Measurements from ENCODE around the gene CPLANE2. TPM values are rescaled to one million over a fixed set of nuclear protein-coding genes. Genes with fewer than 3 reads are reported as not detected.

Gene CPLANE2
- total and polyA plus RNA-seq, 2 of the 4 experiments (the other 2 are of a cell fraction): 3.2 to 5.8 TPM

DNA sequence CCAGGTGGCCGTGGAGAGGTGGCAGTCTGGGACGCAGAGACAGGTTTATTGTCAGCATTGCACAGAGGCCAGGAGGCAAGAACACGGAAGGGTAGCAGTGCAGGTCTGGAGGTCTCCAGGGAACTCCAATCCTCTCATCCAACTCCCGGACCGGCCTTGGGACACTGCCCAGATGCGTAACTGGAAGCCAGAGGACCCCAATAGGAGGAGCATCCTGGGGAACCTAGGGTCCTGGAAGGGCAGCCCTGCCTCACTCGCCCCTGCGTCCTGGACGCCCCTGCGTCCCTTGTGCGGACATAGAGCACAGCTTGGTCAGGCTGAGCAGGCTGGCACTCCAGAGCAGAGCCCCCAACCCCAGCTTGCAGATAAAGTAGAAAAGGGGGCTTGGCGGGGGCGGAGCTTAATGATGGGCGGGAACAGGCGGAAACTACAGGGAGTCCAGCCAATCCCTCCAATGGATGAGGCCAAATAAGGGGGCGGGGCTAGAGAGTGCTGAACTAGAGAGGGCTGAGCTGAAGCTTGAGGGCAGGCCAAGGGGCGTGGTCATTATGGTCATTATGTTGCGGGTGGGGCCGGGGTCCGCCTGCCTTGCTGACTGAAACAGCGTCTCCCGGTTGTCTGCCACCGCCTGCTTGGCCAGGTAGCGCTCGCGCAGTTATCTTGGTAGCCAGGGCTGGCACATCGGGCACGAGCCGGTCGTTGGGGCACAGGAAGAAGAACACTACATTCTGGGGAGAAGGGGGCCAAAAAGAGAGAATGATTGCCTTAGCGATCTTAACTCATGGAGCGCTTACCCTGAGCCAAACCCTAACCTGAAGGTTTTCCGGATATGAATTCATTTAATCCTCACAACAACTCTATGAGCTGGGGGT, 20.9 kb downstream of the CPLANE2 start:
- peak overlapping the region; percentile 92 for H3K23ac ChIP-seq (ENCODE audit: low read depth, low read length)
- no peak overlapping the region for H3K27ac ChIP-seq (ENCODE audit: insufficient read depth, low read length)
- H3K14ac ChIP-seq (replicated peaks; ENCODE audit: low read depth, low read length): peak overlapping the region; percentile 25; the same call in 1 of the 2 replicates
- peak overlapping the region; percentile 4; the same call in 1 of the 2 replicates for H4K5ac ChIP-seq (ENCODE audit: low read depth, low read length)
- H3K27me3 ChIP-seq (ENCODE audit: control insufficient read depth, insufficient read depth, low read length): no peaks in the 10 kb centered on the region; the same call in 1 of the 2 replicates
- intact Hi-C loops (cut with micrococcal nuclease): loop anchor here (2.0 kb wide), 1 partner anchor 21 kb away; the partner anchor contains the start of gene CPLANE2
- DNase-seq (peak; percentile 69), ATAC-seq (ENCODE audit: low read depth) (peak; percentile 53)
- CTCF ChIA-PET: no interaction called here
- no TSS peak for BruUV-seq (replicated peaks)
- H3K9ac ChIP-seq (ENCODE audit: low read depth, low read length): no peak overlapping the region
- peak overlapping the region; percentile 65 for H3K4me3 ChIP-seq (ENCODE audit: insufficient read depth, low read depth, low read length)
- no peaks in the 10 kb centered on the region for H3K9me3 ChIP-seq (ENCODE audit: control insufficient read depth, insufficient read depth, low read length)
- H4K91ac ChIP-seq (ENCODE audit: insufficient read depth, low read depth, low read length): no peak overlapping the region
- H3K4me2 ChIP-seq (ENCODE audit: low read depth, low read length): peak overlapping the region; percentile 86
- POLR2A ChIA-PET (ENCODE audit: unreplicated experiment): no interaction called here
- no peaks in the 10 kb centered on the region for H3K4me1 ChIP-seq (ENCODE audit: control insufficient read depth, insufficient read depth, low read length)
- in situ Hi-C loops (cut with MboI; ENCODE audit: low sequenced_read_pairs): no loop called here
- peak overlapping the region; percentile 39 to 89; a peak in 3 of 4 replicates for H4K8ac ChIP-seq (ENCODE audit: low read depth in 2 of 2, low read length in 2 of 2)
- no peak overlapping the region for H2BK120ac ChIP-seq (ENCODE audit: low read depth, low read length)
- H3K56ac ChIP-seq (ENCODE audit: extremely low read depth, insufficient read depth, low read length): no peak overlapping the region
- peak overlapping the region; percentile 42 for H3K4ac ChIP-seq (ENCODE audit: low read depth, low read length)
- WGBS, 2 experiments (ENCODE audit: extremely low coverage in 2 of 2, insufficient read length in 1 of 2): 14% methylated on average over 6 of the region's 33 CpGs; no CpG with 5 or more reads in 1 of the 2 experiments
- H2BK15ac ChIP-seq (ENCODE audit: low read depth, low read length): no peak overlapping the region
- H2BK20ac ChIP-seq (ENCODE audit: low read depth, low read length): no peak overlapping the region
- no peaks in the 10 kb centered on the region for H4K20me1 ChIP-seq (ENCODE audit: insufficient read depth, low read length)
- H2AK9ac ChIP-seq (replicated peaks; ENCODE audit: low read depth, low read length, poor library complexity): peak overlapping the region; percentile 88
- peak overlapping the region; percentile 33; the same call in 1 of the 2 replicates for H2AK5ac ChIP-seq (ENCODE audit: low read depth, low read length)
- peak overlapping the region; percentile 90 for H2AFZ ChIP-seq (replicated peaks; ENCODE audit: low read length, poor library complexity)
- H3K18ac ChIP-seq (ENCODE audit: low read depth, low read length): no peak overlapping the region
- no peak overlapping the region for H2BK5ac ChIP-seq (ENCODE audit: low read depth, low read length, poor library complexity, severe bottlenecking)
- dilution Hi-C loops (cut with HindIII; ENCODE audit: low sequenced_read_pairs, unreplicated experiment): no loop called here
- no peaks in the 10 kb centered on the region for H3K36me3 ChIP-seq (ENCODE audit: control insufficient read depth, insufficient read depth, low read length)
- H3K79me1 ChIP-seq (ENCODE audit: low read depth in 1 of 2, low read length in 2 of 2): no peaks in the 10 kb centered on the region
- 0 out of 2 replicates have a peak, but pooled peaks cover 5% of the 10 kb centered on the region for H3K9me1 ChIP-seq (ENCODE audit: insufficient read depth, low read length)
- TF ChIP-seq FOS (IDR thresholded peaks at IDR 0.05; ENCODE audit: low read depth, low read length) (no peak), RCOR1 (IDR thresholded peaks at IDR 0.05; ENCODE audit: insufficient replicate concordance, low read length) (no peak), CHD1 (IDR thresholded peaks at IDR 0.05; ENCODE audit: low read depth, low read length) (no peak), MXI1 (IDR thresholded peaks at IDR 0.05; ENCODE audit: borderline replicate concordance, low read depth, low read length) (no peak), MAFK (IDR thresholded peaks at IDR 0.05; ENCODE audit: low read depth, low read length) (no peak), RFX5 (IDR thresholded peaks at IDR 0.05; ENCODE audit: low read depth, low read length) (no peak), POLR2A (IDR thresholded peaks at IDR 0.05; ENCODE audit: low read depth, low read length) (no peak), BHLHE40 (IDR thresholded peaks at IDR 0.05; ENCODE audit: low read depth, low read length) (no peak), RAD21 (IDR thresholded peaks at IDR 0.05; ENCODE audit: low read length) (no peak), NFE2L2 (IDR thresholded peaks at IDR 0.05; ENCODE audit: low read depth, low read length) (no peak), SMC3 (IDR thresholded peaks at IDR 0.05; ENCODE audit: low read depth, low read length) (no peak), CEBPB (IDR thresholded peaks at IDR 0.05; ENCODE audit: low read depth, low read length) (no peak)
- TF ChIP-seq, protein P1, sequence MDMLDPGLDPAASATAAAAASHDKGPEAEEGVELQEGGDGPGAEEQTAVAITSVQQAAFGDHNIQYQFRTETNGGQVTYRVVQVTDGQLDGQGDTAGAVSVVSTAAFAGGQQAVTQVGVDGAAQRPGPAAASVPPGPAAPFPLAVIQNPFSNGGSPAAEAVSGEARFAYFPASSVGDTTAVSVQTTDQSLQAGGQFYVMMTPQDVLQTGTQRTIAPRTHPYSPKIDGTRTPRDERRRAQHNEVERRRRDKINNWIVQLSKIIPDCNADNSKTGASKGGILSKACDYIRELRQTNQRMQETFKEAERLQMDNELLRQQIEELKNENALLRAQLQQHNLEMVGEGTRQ (IDR thresholded peaks at IDR 0.05; ENCODE audit: low read depth, low read length): no peak
- TF ChIP-seq, protein P2, sequence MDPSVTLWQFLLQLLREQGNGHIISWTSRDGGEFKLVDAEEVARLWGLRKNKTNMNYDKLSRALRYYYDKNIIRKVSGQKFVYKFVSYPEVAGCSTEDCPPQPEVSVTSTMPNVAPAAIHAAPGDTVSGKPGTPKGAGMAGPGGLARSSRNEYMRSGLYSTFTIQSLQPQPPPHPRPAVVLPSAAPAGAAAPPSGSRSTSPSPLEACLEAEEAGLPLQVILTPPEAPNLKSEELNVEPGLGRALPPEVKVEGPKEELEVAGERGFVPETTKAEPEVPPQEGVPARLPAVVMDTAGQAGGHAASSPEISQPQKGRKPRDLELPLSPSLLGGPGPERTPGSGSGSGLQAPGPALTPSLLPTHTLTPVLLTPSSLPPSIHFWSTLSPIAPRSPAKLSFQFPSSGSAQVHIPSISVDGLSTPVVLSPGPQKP (IDR thresholded peaks at IDR 0.05; ENCODE audit: borderline replicate concordance, low read depth, low read length): no peak

Data from IMR-90 (cell line).